Measurements from ENCODE around the gene GPR137B. TPM values are rescaled to one million over a fixed set of nuclear protein-coding genes. Genes with fewer than 3 reads are reported as not detected.

The GPR137B gene
- total RNA-seq, 1 experiment from 2014 or later = 7.1 TPM

GRCh38 chr1:236103646-236104218, 38.6 kb upstream of the GPR137B start:
- no peaks in the 10 kb centered on the region for H3K9me3 ChIP-seq (ENCODE audit: low read depth, low read length, poor library complexity, severe bottlenecking)
- peak; percentile 56 for DNase-seq (ENCODE audit: low spot score)
- TF ChIP-seq CTCF (conservative IDR thresholded peaks at IDR 0.05; ENCODE audit: low read depth, low read length) (peak; percentile 64), EZH2 (IDR thresholded peaks at IDR 0.05; ENCODE audit: borderline replicate concordance, low read depth, low read length, poor library complexity, severe bottlenecking) (no peak)
- no peak overlapping the region for H3K27ac ChIP-seq (ENCODE audit: low read depth, low read length, poor library complexity, severe bottlenecking)
- no peaks in the 10 kb centered on the region for H3K36me3 ChIP-seq (ENCODE audit: insufficient read depth, low read length, poor library complexity, severe bottlenecking)
- no peaks in the 10 kb centered on the region for H3K27me3 ChIP-seq (replicated peaks; ENCODE audit: insufficient read depth, low read depth, low read length, poor library complexity)
- CTCF ChIA-PET = no interaction called here
- intact Hi-C loops (cut with micrococcal nuclease; ENCODE audit: unreplicated experiment) = loop anchor here (2.0 to 10.0 kb wide), 2 partner anchors 427 to 1281 kb away; no protein-coding TSS in a partner anchor
- BruUV-seq (replicated peaks) = no TSS peak
- H3K4me1 ChIP-seq (ENCODE audit: insufficient read depth, low read length, poor library complexity, severe bottlenecking) = no peaks in the 10 kb centered on the region
- POLR2A ChIA-PET (ENCODE audit: low non-redundant PET) = no interaction called here
- no peak overlapping the region for H3K4me3 ChIP-seq (ENCODE audit: low read depth, low read length, poor library complexity, severe bottlenecking)

GRCh38 chr1:236107121-236107907, 35.0 kb upstream of the GPR137B start:
- no peaks in the 10 kb centered on the region for H3K36me3 ChIP-seq (ENCODE audit: insufficient read depth, low read length, poor library complexity, severe bottlenecking)
- no peaks in the 10 kb centered on the region for H3K4me1 ChIP-seq (ENCODE audit: insufficient read depth, low read length, poor library complexity, severe bottlenecking)
- intact Hi-C loops (cut with micrococcal nuclease; ENCODE audit: unreplicated experiment) = loop anchor here (5.0 to 10.0 kb wide), 2 partner anchors 385 to 1277 kb away; no protein-coding TSS in a partner anchor
- H3K27me3 ChIP-seq (replicated peaks; ENCODE audit: insufficient read depth, low read depth, low read length, poor library complexity) = no peaks in the 10 kb centered on the region
- H3K9me3 ChIP-seq (ENCODE audit: low read depth, low read length, poor library complexity, severe bottlenecking) = no peaks in the 10 kb centered on the region
- H3K27ac ChIP-seq (ENCODE audit: low read depth, low read length, poor library complexity, severe bottlenecking) = no peak overlapping the region
- BruUV-seq (replicated peaks) = no TSS peak
- ChIA-PET CTCF (interaction anchor here (0.7 to 0.9 kb wide), 2 partner anchors 170 to 429 kb away, joined by 3 to 4 read pairs; no protein-coding TSS in a partner anchor), POLR2A (ENCODE audit: low non-redundant PET) (no interaction called here)
- H3K4me3 ChIP-seq (ENCODE audit: low read depth, low read length, poor library complexity, severe bottlenecking) = no peak overlapping the region
- DNase-seq (ENCODE audit: low spot score) = no peak
- TF ChIP-seq EZH2 (IDR thresholded peaks at IDR 0.05; ENCODE audit: borderline replicate concordance, low read depth, low read length, poor library complexity, severe bottlenecking) (no peak), CTCF (conservative IDR thresholded peaks at IDR 0.05; ENCODE audit: low read depth, low read length) (no peak)

- POLR2A ChIA-PET (ENCODE audit: low non-redundant PET) = no interaction called here
Measured at GRCh38 chr1:236108027-236108648, 34.2 kb upstream of the GPR137B start.

More at GRCh38 chr1:236108027-236108648, 34.2 kb upstream of the GPR137B start:
- TF ChIP-seq EZH2 (IDR thresholded peaks at IDR 0.05; ENCODE audit: borderline replicate concordance, low read depth, low read length, poor library complexity, severe bottlenecking) (no peak), CTCF (conservative IDR thresholded peaks at IDR 0.05; ENCODE audit: low read depth, low read length) (no peak)
- DNase-seq (ENCODE audit: low spot score) = no peak
- no peaks in the 10 kb centered on the region for H3K4me1 ChIP-seq (ENCODE audit: insufficient read depth, low read length, poor library complexity, severe bottlenecking)
- intact Hi-C loops (cut with micrococcal nuclease; ENCODE audit: unreplicated experiment) = loop anchor here (5.0 to 10.0 kb wide), 2 partner anchors 384 to 1277 kb away; no protein-coding TSS in a partner anchor
- H3K27me3 ChIP-seq (replicated peaks; ENCODE audit: insufficient read depth, low read depth, low read length, poor library complexity) = no peaks in the 10 kb centered on the region
- H3K36me3 ChIP-seq (ENCODE audit: insufficient read depth, low read length, poor library complexity, severe bottlenecking) = no peaks in the 10 kb centered on the region
- no TSS peak for BruUV-seq (replicated peaks)
- CTCF ChIA-PET = interaction anchor here (0.9 kb wide), 1 partner anchor 428 kb away, joined by 4 read pairs; no protein-coding TSS in a partner anchor
- H3K27ac ChIP-seq (ENCODE audit: low read depth, low read length, poor library complexity, severe bottlenecking) = no peak overlapping the region
- H3K4me3 ChIP-seq (ENCODE audit: low read depth, low read length, poor library complexity, severe bottlenecking) = no peak overlapping the region
- no peaks in the 10 kb centered on the region for H3K9me3 ChIP-seq (ENCODE audit: low read depth, low read length, poor library complexity, severe bottlenecking)

All from A673 (cell line).